Tibial nerve (tissue), 4 donors: ENCODE data around the gene CHCHD10.

Source experiments
- EP300 ChIP-seq, 2 donors: sonication (generic); formaldehyde crosslinking; IDR thresholded peaks; one replicate each; pipeline ENCODE4 v1.6.1; 2017; ENCODE audit warnings: antibody characterized with exemption in 2 of 2, mild to moderate bottlenecking in 1 of 2
- POLR2A ChIP-seq, 2 donors: fragments of 450-650 bp; IDR thresholded peaks; one replicate each; pipeline ENCODE4 v1.6.1; 2017; ENCODE audit warnings: antibody characterized with exemption in 2 of 2, mild to moderate bottlenecking in 2 of 2, moderate library complexity in 2 of 2
- TF ChIP-seq, protein P1 (sequence below), 5 experiments: fragments of 200-600 bp in 3 of 5; fragments of 450-650 bp in 2 of 5; sonication (generic) in 3 of 5; IDR thresholded peaks; one replicate each; pipeline ENCODE4 v1.5.1; 2016 to 2019; ENCODE audit warnings: antibody characterized with exemption in 5 of 5, mild to moderate bottlenecking in 3 of 5, moderate library complexity in 2 of 5

DNA sequence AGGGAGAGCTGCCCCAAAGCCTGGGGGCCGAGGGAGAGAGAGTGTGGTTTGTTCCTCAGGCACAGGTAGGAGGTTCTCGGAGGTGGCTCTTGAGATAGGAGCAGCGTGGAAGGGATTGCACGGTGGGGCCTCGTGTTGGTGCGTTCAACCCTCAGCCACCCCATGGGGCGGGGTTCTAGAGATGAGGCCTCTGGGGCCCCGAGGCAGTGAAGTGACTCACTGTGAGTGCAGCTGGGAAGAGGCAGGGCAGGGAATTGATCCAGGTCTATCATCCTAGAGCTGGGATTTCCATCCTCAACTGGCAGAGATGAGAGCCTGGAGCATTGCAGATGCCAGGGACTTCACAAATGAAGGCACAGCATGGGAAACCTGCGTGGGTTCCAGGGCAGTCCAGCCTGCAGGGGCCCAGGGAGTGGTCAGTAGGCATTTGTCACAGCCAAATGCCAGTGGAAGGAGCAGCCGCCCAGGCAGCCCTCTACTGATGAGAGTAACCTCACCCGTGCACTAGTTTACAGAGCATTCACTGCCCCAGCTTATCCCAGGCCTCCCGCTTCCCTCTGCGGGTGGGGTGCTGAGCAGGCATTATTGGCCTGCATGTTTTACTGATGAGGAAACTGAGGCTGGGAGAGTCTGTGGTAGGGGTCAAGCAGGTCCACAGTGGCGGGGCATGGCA, 13.9 kb upstream of the CHCHD10 start:
- TF ChIP-seq, protein P1, sequence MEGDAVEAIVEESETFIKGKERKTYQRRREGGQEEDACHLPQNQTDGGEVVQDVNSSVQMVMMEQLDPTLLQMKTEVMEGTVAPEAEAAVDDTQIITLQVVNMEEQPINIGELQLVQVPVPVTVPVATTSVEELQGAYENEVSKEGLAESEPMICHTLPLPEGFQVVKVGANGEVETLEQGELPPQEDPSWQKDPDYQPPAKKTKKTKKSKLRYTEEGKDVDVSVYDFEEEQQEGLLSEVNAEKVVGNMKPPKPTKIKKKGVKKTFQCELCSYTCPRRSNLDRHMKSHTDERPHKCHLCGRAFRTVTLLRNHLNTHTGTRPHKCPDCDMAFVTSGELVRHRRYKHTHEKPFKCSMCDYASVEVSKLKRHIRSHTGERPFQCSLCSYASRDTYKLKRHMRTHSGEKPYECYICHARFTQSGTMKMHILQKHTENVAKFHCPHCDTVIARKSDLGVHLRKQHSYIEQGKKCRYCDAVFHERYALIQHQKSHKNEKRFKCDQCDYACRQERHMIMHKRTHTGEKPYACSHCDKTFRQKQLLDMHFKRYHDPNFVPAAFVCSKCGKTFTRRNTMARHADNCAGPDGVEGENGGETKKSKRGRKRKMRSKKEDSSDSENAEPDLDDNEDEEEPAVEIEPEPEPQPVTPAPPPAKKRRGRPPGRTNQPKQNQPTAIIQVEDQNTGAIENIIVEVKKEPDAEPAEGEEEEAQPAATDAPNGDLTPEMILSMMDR (IDR thresholded peaks at IDR 0.05), result no peak
- TF ChIP-seq POLR2A (IDR thresholded peaks at IDR 0.05) (no peak), EP300 (IDR thresholded peaks at IDR 0.05) (no peak)
